ENCODE results near the gene IFIT3. TPM values are rescaled to one million over a fixed set of nuclear protein-coding genes. Genes with fewer than 3 reads are reported as not detected.
A peak's percentile ranks its signal among the peaks of the same experiment; 100 is the strongest.

Gene IFIT3
- total and polyA plus RNA-seq, 2 of the 8 experiments (the other 6 are each of a cell fraction or from before 2014, with no cell fraction given) = 0.12 to 0.84 TPM

GRCh38 chr10:89377705-89378637, 50.2 kb downstream of the IFIT3 start, which contains the start of gene IFIT1B:
Gene IFIT1B (plus strand): TSS chr10:89378056. CDS start chr10:89378136, 80 bp downstream.
- Histone ChIP-seq H3K14ac (ENCODE audit: insufficient read length) (no peak within 1 kb of the TSS), H3K79me2 (ENCODE audit: control insufficient read depth in 1 of 2, insufficient read depth in 2 of 2, low read length in 2 of 2) (no peaks in the 10 kb centered on the region), H3K56ac (replicated peaks; ENCODE audit: insufficient read length, low read depth, low read length) (no peak within 1 kb of the TSS), H3K36me3 (ENCODE audit: control insufficient read depth in 2 of 4, insufficient read depth in 4 of 4, low read length in 3 of 4) (no peaks in the 10 kb centered on the region), H3K4ac (replicated peaks; ENCODE audit: insufficient read length, low read depth, low read length) (no peak within 1 kb of the TSS), H3K18ac (ENCODE audit: extremely low read depth, low read length) (no peak within 1 kb of the TSS), H2BK15ac (ENCODE audit: low read length) (no peak within 1 kb of the TSS), H3K23ac (ENCODE audit: insufficient read length) (no peak within 1 kb of the TSS), H2AFZ (ENCODE audit: low read length) (no peak within 1 kb of the TSS; the same call in 1 of the 2 replicates), H3K27me3 (replicated peaks in 1 of 4; ENCODE audit: control insufficient read depth in 3 of 4, extremely low read depth in 1 of 4, insufficient read depth in 3 of 4, low read length in 3 of 4) (no peaks in the 10 kb centered on the region), H3K27ac (ENCODE audit: low read depth, low read length) (no peak within 1 kb of the TSS), H4K91ac (replicated peaks; ENCODE audit: insufficient read length, low read length) (no peak within 1 kb of the TSS), H3K4me3 (ENCODE audit: extremely low read depth in 1 of 4, insufficient read depth in 2 of 4, low read depth in 3 of 4, low read length in 4 of 4) (no peak within 1 kb of the TSS), H4K5ac (ENCODE audit: insufficient read length, low read depth, low read length) (no peak within 1 kb of the TSS), H3K9ac (replicated peaks in 1 of 4; ENCODE audit: extremely low read depth in 1 of 4, low read depth in 3 of 4, low read length in 3 of 4) (no peak within 1 kb of the TSS), H4K8ac (ENCODE audit: extremely low read depth, insufficient read depth, low read length) (no peak within 1 kb of the TSS), H3K79me1 (ENCODE audit: low read depth, low read length) (no peaks in the 10 kb centered on the region), H2BK120ac (replicated peaks; ENCODE audit: low read depth, low read length) (no peak within 1 kb of the TSS), H3K23me2 (ENCODE audit: low read depth, low read length) (no peaks in the 10 kb centered on the region), H2BK5ac (ENCODE audit: low read depth, low read length) (no peak within 1 kb of the TSS), H4K20me1 (replicated peaks in 1 of 2; ENCODE audit: control insufficient read depth in 1 of 2, insufficient read depth in 2 of 2, low read length in 2 of 2) (no peaks in the 10 kb centered on the region), H3K4me1 (replicated peaks in 1 of 4; ENCODE audit: control insufficient read depth in 3 of 4, insufficient read depth in 4 of 4, low read length in 3 of 4) (peaks cover 0 to 4% (median 0%) of the 10 kb centered on the region in 4 experiments; a peak in 2 of 7 replicates), H3K9me3 (ENCODE audit: insufficient read depth in 2 of 2, low read depth in 1 of 2, low read length in 1 of 2) (no peaks in the 10 kb centered on the region), H2BK20ac (ENCODE audit: low read length) (no peak within 1 kb of the TSS), H3K4me2 (ENCODE audit: insufficient read depth in 1 of 2, low read depth in 2 of 2, low read length in 2 of 2) (no peak within 1 kb of the TSS), H2AK5ac (ENCODE audit: low read depth, low read length) (no peak within 1 kb of the TSS), H2BK12ac (ENCODE audit: low read depth, low read length) (peak within 1 kb of the TSS; percentile 10; the same call in 1 of the 2 replicates)
- WGBS, 2 experiments (ENCODE audit: extremely low coverage in 1 of 2, insufficient coverage in 1 of 2, insufficient read length in 1 of 2, insufficient replicate concordance in 2 of 2, low coverage in 1 of 2, low lambda C conversion rate in 2 of 2, missing lambda C conversion rate in 1 of 2) = 74% methylated on average over 5 of the region's 5 CpGs; no CpG with 5 or more reads in 1 of the 2 experiments
- no peak for TF ChIP-seq GTF2F1 (IDR thresholded peaks at IDR 0.05; ENCODE audit: borderline replicate concordance, low read depth, low read length)
- TF ChIP-seq BRCA1 (IDR thresholded peaks at IDR 0.05; ENCODE audit: low read depth, low read length) = no peak
- TF ChIP-seq, protein P1, sequence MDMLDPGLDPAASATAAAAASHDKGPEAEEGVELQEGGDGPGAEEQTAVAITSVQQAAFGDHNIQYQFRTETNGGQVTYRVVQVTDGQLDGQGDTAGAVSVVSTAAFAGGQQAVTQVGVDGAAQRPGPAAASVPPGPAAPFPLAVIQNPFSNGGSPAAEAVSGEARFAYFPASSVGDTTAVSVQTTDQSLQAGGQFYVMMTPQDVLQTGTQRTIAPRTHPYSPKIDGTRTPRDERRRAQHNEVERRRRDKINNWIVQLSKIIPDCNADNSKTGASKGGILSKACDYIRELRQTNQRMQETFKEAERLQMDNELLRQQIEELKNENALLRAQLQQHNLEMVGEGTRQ (IDR thresholded peaks at IDR 0.05; ENCODE audit: low read length) = no peak
- TF ChIP-seq EP300 (IDR thresholded peaks at IDR 0.05; ENCODE audit: borderline replicate concordance in 1 of 2, low read depth in 2 of 2, low read length in 2 of 2) = no peak
- TF ChIP-seq CBX8 (IDR thresholded peaks at IDR 0.05; ENCODE audit: borderline replicate concordance, low read depth, low read length) = no peak
- DNase-seq (ENCODE audit: low read depth in 1 of 2, low spot score in 2 of 2) (no peak), FAIRE-seq (no peak)
- ChIA-PET POLR2A (ENCODE audit: partially characterized antibody) (interaction anchor here (0.6 to 1.2 kb wide), 3 partner anchors 8 to 1026 kb away, joined by 3 to 5 read pairs (median 3); partner anchors contain the start of gene IFIT1), CTCF (ENCODE audit: partially characterized antibody) (interaction anchor here (0.9 to 2.7 kb wide), 4 partner anchors 10 to 114 kb away, joined by 3 to 31 read pairs (median 3); no protein-coding TSS in a partner anchor)
